Renal pelvis (tissue), 4 donors: ENCODE data around the gene ABTB2. TPM values are rescaled to one million over a fixed set of nuclear protein-coding genes. Genes with fewer than 3 reads are reported as not detected.

Experiments
- DNase-seq: peaks from one replicate; pipeline ENCODE4 v3.0.0-alpha.2; 2013
- polyA plus RNA-seq, 3 donors: library from polyadenylated mRNA; unstranded; fragments of 120-200 nt; gene quantifications; one replicate each; pipeline ENCODE4 v1.2.1, GENCODE V29; 2013; ENCODE audit not compliant: insufficient read length in 3 of 3

ABTB2 gene
- polyA plus RNA-seq, 3 donors: 8.1 to 10.4 (median 9.1) TPM

DNA sequence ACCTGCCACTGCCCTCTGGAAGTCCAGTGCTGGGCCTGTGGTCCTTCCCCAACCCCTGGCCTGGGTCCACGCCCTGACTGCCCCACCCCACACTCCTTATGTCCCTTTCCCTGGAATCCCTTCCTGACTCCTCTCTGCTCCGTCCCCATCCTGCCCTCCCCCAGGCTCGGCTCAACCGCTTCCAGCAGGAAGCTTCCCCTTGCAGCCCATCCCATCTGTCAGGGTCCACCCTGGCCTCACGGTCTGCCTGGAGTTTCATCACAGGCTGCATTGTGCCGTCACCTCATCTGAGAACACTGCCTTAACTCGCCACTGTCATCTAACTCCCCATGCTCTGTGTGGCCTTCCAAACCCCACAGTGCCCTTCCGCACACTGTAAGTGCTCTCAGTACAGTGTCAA is 188.1 kb downstream of the ABTB2 start:
- no peak for DNase-seq

DNA sequence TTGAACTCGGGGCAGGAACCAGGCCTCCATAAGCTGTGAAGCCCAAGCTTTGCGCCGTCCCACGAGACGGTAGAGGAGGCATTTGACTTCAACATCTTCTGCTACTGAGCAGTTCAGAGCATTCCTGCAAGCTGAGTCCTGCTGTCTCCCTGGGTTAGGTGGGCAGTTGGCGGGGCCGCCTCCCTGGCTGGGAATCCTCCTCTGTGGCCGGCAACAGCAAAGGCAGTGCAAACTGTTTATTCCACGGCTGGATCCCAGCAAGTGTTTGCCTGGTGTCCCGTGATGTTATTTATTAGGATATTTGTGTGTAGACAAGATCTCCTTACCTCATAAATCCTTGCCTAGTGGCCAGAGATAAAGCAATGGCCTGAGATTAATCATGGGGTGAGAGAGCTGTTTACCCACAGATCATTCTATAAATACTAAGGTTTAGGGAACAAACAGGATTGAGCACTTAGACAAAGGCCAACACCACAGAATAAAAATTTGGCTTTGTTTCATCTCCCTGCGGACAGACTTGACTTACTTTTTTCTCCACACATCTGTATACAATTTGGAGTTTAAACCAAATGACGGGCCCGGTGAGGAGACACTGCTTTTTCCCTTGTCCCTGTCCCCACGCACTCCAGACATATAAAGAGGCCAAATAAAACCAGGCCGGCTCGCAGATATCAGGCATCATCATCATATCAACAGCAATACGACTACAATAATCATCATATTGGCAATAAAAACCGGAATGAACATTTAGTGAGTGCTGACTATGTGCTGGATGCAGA is 189.0 kb downstream of the ABTB2 start:
- DNase-seq: no peak

DNA sequence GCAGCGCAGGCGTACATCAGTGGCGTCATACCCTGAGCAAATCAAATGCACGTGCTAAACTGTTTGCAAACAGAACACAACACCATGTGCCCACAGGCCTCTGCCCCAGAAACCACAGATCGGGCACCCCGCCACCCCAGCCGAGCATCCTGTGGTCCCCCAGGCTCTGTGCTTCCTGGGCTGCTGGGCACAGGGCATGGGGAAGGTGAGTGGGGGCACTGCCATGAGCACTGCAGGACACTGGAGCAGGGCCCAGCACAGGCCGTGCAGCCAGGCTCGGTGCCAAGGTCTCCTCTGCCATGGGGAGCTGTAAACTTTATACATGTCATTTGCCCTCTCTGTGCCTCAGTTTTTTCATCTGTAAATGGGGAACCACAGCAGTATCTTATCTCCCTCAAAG is 189.8 kb downstream of the ABTB2 start:
- no peak for DNase-seq

DNA sequence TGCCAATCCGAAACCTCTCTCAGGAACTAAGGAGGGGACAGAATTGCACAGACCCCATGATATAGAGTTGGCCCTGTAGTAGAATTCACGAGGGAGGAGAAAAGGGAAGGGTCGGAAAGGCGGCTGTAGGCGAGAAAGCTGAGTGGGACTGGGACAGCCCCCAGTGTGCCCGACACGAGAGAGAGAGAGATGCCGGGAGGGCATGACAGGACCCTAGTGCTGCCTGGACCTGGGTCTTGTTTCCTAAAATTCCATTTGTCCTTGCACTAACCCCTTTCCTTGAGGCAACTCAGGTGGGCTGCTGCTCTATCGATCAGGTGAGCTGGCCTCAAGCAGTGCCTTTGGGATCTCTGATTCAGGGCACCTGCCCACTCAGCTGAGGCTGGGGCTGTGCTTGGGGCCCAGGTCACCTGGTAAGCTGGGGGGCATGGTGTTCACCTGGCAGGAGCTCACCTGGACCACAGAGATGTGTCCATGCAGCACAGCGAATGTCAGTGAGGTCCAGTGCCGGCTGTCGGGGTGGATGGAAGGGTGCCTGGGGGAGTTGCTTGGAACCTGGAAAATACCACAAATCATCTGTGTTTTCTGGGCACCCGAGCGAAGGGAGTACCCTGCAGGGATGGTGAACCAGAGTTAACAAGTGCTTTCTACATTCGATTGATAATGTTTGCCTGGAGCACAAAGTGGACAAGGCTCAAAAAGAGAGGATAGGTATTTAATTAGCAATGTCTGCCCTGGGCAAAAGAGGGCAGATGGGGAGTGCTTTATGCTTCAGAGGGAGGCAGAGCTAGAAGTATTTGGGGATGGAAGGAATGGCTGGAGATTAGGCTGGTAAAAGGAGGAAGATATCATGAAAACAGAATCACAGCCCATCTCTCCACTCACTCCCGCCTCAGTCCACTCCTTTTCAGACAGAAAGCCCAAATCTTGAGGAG is 190.7 kb downstream of the ABTB2 start:
- DNase-seq: no peak

DNA sequence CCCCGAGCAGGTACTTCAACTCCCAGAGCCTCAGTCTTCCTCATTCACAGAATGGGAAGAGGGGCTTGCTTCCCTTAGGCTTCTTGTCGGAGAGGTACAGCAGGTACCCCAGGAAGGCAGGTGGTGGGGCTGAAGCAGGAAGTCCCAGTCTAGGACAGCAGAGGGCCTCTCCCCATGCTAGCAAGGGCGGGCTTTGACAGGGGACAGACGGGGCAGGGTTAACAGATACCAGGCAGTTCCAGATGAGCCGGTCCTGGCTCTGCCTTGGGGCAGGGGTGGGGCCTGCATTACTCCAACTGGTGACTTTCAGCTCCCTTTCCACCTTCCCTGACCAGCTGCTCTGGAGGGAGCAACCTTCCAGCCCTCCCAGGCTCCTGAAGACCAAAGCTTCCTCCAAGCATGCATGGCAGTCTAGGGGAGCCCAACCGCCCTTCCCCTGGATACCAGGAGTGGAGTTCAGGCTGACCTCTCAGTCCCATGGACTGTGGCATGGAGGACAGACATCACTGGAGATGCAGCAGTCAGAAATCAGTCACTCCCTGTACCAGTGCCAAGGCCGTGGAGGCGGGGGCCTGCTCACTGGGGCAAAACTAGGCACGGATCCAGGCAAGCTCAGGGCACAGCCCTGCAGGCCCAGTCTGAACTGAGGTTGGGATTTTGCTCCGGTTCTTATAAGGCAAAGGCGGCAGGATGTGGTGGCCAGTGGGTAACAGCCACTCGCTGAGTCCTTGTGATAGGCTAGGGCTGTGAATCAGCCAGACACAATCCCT is 191.8 kb downstream of the ABTB2 start:
- no peak for DNase-seq

DNA sequence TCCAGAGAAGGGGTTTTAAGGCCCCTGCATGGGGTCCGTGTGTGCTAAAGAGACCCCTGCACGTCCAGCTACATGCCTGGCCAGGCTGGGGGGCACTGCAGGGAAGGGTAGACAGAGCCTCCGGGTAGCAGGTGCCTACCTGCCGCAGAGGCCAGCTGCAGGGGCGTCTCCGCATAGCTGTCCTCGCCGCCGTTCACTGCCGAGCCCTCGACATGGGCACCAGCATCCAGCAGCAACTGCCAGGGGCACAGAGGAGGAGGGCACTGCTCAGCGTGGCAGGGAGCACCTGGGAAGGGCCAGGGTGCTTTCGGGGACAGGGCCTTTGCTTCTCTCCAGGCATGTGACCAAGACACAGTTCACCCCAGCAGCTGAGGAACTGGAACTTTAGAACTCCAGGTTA is 192.7 kb downstream of the ABTB2 start:
- no peak for DNase-seq

DNA sequence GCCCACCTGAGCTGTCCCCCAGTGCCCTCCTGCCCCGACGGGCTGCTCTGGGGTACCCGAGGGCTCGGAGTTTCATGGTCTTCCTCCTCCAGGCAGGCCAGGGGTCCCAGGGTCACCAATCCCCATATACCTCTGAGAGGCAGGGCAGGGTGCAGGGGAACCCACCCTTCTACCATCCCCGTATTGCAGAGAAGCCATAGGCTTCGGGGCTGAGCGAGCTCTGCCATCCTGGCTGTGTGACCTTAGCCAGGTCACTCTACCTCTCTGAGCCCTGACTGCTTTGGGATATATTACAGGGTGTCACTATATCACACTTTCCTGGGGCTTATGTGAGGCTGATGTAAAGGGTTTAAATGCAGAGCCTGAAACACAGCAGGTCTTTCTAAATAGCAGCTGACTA is 195.0 kb downstream of the ABTB2 start:
- no peak for DNase-seq

DNA sequence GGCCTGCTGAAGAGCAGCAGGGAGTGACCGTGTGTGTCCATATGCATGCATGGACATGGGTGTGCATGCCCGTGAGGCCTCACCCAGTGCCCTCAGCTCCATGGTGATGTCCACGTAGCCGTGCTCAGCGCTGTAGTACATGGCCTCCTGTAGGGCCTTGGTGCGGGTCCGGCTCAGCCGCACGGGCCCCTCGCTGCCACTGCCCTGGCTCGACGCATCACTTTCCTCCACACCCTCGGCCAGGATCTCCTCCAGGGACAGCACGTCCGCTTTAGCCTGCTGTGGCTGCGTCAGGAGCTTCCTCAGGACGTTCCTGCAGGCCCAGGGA is 195.4 kb downstream of the ABTB2 start:
- no peak for DNase-seq

DNA sequence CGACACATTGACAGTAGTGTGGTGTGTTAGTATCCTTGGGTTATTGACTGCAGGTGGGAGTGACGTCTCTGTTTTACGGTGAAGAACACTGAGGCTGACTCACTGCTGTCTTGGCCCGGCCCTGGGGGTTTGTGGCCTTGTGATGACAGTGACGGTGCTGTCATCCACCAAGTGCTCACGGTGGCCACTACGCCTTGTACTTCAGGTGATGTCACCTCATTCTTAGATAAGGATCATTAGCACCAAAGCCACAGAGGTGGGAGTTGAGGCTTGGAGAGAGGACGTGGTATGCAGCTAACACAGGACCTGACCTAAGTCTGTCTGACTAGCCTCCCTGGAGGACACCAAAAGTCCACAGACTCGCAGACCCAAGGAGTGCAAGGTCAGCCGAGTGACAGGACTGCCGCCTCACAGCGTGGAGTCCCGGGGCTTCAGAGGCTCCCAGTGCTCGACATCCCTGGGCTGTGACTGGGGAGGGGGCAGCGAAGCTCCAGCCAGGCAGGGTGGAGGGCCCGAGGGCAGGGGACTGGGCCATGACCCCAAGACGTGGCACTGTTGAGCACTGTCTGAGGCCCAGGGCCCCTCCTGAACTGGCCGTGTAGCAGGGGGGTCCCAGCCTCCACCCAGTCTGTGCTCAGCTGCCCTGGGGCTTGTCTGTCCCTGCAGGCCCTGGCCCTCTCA is 195.9 kb downstream of the ABTB2 start:
- DNase-seq: no peak

DNA sequence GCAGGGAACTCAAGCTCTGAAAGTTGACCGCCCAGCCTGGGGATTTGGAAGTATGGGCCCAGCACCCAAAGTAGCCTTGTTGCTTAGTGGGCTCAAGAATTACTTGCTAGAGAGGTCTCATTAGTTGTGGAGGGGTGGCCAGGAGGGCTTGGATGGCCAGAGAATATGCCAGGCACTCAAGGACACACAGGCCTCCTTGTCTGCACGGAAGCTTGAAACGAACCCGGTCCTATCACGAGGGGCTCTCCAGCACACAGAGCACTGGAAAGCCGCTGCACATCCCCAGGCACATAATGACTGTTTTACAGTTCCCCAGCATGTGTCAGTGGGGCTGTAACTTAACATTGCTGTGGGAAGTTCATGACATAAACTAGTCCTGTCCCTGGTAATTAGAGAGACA is 196.4 kb downstream of the ABTB2 start:
- DNase-seq: no peak

DNA sequence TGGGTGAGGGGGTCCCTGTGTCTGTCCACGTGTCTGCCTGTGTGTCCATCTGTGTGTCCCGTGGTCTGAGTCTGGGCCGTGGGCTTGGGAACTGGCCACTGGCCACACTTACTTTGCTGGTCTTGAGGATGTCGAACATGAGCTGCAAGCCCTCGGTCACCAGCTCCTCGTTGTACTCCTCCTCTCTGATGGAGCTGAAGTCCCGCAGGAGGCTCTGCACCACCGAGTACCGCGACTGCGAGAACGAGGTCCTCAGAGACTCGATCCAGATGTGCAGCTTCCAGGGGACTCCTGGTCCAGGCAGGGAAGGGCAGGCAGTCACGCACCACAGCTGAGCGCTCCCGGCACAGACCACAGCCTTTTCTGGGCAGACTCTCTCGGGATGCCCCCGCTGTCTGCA is 197.0 kb downstream of the ABTB2 start:
- no peak for DNase-seq

DNA sequence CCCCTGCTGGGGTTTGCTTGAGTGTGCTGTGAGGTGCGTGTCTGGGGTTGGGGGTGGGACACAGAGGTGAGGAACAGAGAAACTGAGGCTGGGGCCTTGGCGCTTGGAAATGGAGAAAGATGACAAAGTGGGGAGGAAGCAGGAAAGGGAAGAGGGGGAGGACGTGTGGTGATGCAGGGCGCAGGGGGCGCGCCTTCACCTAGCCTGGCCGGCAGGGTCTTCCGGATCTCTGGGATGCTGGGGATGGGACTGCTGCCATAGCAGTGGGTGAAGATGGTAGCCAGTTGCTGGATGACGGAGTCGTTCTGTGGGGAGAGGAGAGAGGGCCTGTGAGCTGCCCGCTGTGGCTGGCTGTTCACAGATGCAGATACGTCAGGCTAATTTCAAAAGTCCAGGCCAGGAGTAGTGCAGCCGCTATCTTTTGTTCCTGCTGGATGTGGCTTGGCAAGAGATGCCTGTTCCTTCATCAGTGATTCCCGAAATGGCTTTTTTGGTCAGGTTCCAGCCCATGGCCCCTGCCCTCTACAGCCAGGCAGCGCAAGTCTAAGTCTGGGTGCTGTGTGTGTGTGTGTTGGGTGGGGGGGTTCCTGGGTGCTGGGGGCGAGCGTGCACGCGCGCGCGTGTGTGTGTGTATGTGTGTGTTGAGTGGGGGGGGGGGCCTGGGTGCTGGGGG is 197.6 kb downstream of the ABTB2 start:
- DNase-seq: no peak

DNA sequence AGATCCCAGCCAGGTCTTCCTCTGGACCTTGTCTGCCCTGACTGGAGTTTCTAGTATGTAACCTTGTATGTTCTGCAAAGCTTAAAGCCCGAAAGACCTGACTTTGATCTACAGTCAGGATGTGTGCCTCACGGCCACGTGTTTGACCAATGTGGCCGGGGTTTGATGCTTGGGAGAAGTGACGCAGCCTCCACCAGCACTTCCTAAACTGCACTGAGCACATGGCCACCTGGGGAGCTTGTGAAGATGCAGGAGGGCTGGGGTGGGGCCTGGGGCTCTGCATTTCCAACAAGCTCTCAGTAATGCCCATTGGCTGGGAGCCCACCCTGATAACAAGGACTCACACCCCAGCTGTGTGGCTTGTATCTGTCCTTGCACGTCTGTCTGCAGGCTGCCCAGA is 199.1 kb downstream of the ABTB2 start:
- no peak for DNase-seq

DNA sequence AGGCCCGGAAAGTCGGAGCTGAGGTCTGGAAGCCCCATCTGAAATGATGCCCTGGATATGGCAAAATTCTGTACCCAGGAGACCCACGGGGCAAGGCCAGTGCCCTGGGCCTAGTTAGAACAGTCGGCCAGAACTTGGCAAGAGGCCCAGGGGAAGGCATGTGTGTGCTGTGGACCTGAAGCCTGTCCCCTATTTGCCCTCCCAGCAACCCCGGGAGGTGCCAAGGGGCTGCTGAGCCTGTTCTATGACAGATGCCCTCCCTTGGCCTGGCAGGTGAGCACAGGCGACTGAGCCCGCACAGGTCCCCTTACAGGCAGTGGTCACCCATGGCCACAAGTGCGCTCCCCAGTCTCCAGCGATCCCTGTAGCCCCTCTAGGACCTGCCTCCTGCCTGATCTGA is 200.6 kb downstream of the ABTB2 start:
- DNase-seq: no peak

DNA sequence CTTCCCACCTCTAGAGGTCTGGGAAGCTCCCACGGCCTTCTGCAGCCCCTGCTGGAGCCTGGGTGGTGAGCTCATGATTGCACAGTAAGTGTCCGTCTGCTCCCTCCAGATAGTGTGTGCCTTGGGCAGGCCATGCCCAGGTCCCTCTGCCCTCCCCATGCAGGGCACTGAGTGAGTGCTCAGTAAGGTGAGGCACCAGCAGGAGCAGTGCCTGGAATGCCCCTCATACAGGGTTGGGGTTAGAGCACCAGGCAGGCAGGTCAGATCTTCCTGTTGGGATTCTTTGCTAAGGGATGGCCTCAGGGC is 202.1 kb downstream of the ABTB2 start:
- no peak for DNase-seq

DNA sequence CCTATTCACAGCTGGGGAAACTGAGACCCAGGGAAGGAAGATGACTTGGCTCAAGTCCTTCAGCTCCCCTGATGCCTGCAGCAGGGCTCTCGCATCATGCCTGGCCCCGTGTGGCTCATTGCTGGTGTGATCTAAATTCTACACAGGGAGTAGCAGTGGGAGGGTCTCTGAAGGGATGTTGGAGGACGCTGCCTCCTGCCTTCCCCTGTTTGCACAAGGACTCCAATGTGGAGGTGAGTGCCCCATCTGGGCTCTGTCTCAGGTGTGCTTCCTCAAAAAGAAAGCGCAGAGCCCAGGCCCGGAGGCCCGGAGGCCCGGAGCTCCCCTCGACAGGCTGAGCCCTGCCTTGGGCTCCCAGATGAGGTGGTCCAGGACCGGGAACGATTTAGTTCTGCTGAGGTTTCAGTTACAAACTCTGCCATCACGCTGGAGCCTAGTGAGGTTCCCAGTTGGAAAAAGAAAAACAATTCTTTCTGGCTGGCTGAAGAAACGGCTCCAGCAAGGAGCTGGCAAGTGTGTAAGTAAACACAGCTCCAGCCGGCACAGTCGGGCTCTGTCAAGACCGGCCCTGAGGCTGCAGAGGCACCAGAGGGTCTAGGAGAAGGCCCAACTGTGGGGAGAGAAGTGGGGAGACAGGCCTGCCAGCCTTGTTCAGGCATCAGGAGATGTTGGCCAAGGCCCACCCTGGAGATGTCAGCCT is 202.6 kb downstream of the ABTB2 start:
- DNase-seq: no peak

DNA sequence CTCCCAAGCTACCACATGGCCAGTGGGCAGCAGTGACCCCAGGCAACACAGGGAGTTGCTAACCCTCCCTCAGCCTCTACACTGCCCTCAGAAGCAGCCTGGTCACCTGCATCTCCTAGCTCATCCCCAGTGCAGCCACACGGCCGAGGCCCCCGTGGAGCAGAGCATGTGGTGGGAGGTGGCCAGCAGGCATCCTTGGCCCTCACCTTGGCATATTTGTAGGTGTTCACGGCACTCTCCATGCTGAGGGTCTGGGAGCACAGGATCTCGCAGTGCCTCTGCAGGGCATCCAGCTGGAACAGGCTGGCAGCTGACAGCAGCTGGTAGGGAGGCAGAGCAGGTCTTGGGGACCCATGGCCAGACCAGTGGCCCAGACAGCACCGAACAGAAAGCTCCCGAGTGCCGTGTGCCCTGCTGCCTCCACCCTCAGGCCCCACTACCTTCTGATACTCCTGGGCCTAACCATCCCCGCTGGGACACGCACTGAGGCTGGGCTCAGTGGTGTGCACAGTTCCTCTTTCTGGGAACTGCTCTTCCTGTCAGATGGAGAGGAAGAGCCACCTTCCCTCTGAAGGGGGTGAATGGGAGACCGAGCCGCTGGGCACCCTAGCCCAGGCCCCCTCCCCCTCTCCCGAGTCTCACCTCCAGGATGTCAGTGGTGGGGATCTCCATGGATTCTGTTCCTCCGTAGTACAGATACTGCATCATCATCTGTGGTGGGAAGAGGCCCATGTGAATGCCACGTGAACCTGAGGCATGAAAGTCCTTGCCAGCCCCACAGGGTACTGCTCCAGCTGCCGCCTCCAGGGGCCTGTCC is 203.5 kb downstream of the ABTB2 start:
- DNase-seq: no peak

DNA sequence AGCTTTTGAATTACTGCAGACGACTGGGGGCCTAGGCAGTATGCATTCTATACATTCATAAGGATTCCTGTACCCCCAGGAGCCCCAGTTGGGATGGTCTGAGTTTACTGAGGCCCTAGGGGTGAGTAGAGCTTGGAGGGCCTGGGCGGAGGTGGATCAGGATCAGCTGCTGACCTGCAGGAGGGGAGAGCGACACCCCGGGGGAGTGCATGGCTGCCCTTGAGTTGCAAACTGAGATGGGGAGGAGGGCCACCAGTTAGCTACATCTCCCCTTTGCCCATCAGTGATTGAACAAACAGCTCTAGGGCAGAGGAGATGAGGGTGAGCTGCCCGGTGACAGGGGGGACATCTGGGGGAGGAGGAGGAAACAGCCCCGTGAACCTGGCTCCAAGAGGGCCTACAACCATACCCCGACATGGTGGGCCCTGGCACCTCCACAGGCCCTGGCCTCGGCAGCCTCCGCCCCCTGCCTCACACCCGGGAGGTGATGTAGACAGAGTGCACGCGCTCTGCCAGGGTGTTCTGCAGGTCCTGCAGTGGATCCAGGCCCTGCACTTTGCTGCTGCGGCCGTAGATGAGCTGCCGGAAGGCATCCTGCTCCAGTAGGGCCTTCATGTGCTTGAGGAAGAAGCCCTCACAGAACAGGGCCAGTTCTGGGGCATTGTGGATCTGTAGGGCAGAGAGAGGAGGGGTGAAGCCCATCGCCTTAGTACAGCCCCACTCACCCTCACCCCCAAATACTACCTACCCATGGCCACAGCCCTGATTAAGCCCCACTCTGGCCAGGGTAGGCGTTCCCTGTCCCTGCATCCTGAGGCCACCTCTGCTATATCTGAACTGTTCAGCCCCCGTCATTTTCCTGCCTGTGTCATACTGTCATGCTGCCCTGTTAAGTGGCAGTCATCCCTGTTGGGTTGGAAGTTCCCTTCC is 205.6 kb downstream of the ABTB2 start:
- no peak for DNase-seq

DNA sequence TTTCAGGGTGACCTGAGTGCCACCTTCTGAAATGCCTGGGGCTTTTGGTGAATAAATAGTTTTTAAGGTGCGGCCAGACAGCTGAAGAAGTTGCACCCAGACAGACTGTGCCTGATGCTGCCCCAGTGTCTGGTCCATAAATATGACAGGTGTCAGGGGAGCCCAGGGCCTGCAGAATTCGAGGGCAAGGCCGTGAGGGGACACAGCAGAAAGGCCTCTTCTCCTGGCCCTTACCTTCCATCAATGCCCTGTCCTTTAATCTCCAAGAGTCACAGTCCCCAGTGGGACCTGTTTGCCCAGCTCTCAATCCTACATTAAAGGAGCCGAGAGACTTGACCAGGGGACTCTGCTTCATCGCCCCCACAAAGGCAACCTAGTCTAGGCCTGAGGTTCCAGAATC is 206.6 kb downstream of the ABTB2 start:
- DNase-seq: no peak
